A549 (cell line): ENCODE data around the gene PNPLA7.

ENCODE experiments used
- CHD4 ChIP-seq: fragments of 200-600 bp; sonication (generic); IDR thresholded peaks from 2 replicates; pipeline ENCODE4 v1.6.1; 2016; ENCODE audit warnings: antibody characterized with exemption, mild to moderate bottlenecking, borderline replicate concordance
- CTCF ChIP-seq: fragments of >200 bp; sonication (Bioruptor Twin); formaldehyde crosslinking; IDR thresholded peaks from 3 replicates; pipeline ENCODE4 v1.5.1; 2016
- EP300 ChIP-seq, 2 experiments: fragments of >200 bp; sonication (Bioruptor Twin); formaldehyde crosslinking; IDR thresholded peaks; 2 replicates in 1 of 2; 3 replicates in 1 of 2; pipeline ENCODE4 v1.6.1; 2016 to 2017
- ESRRA ChIP-seq: fragments of 150-350 bp; IDR thresholded peaks from 2 replicates; pipeline ENCODE4 v1.6.1; 2014; ENCODE audit warnings: mild to moderate bottlenecking, low read length, borderline replicate concordance
- HOXA7 ChIP-seq: fragments of 250-450 bp; sonication (Bioruptor Pico); IDR thresholded peaks from 2 replicates; pipeline ENCODE4 v1.5.0; 2020; ENCODE audit warnings: mild to moderate bottlenecking, moderate library complexity
- KDM5A ChIP-seq: fragments of 200-600 bp; sonication (generic); IDR thresholded peaks from 2 replicates; pipeline ENCODE4 v1.6.1; 2016; ENCODE audit warnings: antibody characterized with exemption, mild to moderate bottlenecking
- MAZ ChIP-seq: fragments of 150-350 bp; IDR thresholded peaks from 2 replicates; pipeline ENCODE4 v1.6.1; 2014; ENCODE audit warnings: antibody characterized with exemption, low read depth, low read length, borderline replicate concordance
- POLR2A ChIP-seq: IDR thresholded peaks from 2 replicates; pipeline ENCODE4 v1.6.1; 2012; ENCODE audit warnings: mild to moderate bottlenecking, low read length
- POLR2AphosphoS2 ChIP-seq: conservative IDR thresholded peaks from 2 replicates; pipeline ENCODE4 v1.6.1; 2012; ENCODE audit warnings: low read length, improper control_type of control experiment, inconsistent platforms
- RAD21 ChIP-seq, 2 experiments: fragments of >200 bp in 1 of 2; sonication (Bioruptor Twin) in 1 of 2; formaldehyde crosslinking in 1 of 2; IDR thresholded peaks in 1 of 2; conservative IDR thresholded peaks in 1 of 2; 2 replicates in 1 of 2; 3 replicates in 1 of 2; pipeline ENCODE4 v1.6.1; 2012 to 2018; ENCODE audit warnings: inconsistent platforms in 1 of 2
- RCOR1 ChIP-seq: fragments of 150-350 bp; IDR thresholded peaks from 2 replicates; pipeline ENCODE4 v1.6.1; 2014; ENCODE audit warnings: antibody characterized with exemption, low read length, low read depth
- USF2 ChIP-seq: fragments of 450-650 bp; IDR thresholded peaks from 2 replicates; pipeline ENCODE4 v1.6.1; 2014; ENCODE audit warnings: antibody characterized with exemption
- TF ChIP-seq, protein P1 (sequence below): fragments of 200-600 bp; sonication (generic); IDR thresholded peaks from 2 replicates; pipeline ENCODE4 v1.6.1; 2016; ENCODE audit warnings: antibody characterized with exemption, mild to moderate bottlenecking, moderate library complexity

- no peak for TF ChIP-seq RAD21 (conservative IDR thresholded peaks at IDR 0.05 in 1 of 2, IDR thresholded peaks at IDR 0.05 in 1 of 2)
- no peak for TF ChIP-seq CTCF
- TF ChIP-seq CHD4 = no peak
- TF ChIP-seq HOXA7 = no peak
- no peak for TF ChIP-seq RCOR1
- TF ChIP-seq ESRRA = no peak
- TF ChIP-seq KDM5A = no peak
- TF ChIP-seq POLR2A = no peak
- TF ChIP-seq EP300 (IDR thresholded peaks at IDR 0.05) = no peak
- no peak for TF ChIP-seq MAZ
- TF ChIP-seq USF2 = no peak
- TF ChIP-seq, protein P1, sequence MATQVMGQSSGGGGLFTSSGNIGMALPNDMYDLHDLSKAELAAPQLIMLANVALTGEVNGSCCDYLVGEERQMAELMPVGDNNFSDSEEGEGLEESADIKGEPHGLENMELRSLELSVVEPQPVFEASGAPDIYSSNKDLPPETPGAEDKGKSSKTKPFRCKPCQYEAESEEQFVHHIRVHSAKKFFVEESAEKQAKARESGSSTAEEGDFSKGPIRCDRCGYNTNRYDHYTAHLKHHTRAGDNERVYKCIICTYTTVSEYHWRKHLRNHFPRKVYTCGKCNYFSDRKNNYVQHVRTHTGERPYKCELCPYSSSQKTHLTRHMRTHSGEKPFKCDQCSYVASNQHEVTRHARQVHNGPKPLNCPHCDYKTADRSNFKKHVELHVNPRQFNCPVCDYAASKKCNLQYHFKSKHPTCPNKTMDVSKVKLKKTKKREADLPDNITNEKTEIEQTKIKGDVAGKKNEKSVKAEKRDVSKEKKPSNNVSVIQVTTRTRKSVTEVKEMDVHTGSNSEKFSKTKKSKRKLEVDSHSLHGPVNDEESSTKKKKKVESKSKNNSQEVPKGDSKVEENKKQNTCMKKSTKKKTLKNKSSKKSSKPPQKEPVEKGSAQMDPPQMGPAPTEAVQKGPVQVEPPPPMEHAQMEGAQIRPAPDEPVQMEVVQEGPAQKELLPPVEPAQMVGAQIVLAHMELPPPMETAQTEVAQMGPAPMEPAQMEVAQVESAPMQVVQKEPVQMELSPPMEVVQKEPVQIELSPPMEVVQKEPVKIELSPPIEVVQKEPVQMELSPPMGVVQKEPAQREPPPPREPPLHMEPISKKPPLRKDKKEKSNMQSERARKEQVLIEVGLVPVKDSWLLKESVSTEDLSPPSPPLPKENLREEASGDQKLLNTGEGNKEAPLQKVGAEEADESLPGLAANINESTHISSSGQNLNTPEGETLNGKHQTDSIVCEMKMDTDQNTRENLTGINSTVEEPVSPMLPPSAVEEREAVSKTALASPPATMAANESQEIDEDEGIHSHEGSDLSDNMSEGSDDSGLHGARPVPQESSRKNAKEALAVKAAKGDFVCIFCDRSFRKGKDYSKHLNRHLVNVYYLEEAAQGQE = no peak
- no peak for TF ChIP-seq POLR2AphosphoS2
Observed at GRCh38 chr9:137592767-137593166, 42.6 kb upstream of the PNPLA7 start.
